ENCODE data around the gene DDC.

DDC gene

DNA sequence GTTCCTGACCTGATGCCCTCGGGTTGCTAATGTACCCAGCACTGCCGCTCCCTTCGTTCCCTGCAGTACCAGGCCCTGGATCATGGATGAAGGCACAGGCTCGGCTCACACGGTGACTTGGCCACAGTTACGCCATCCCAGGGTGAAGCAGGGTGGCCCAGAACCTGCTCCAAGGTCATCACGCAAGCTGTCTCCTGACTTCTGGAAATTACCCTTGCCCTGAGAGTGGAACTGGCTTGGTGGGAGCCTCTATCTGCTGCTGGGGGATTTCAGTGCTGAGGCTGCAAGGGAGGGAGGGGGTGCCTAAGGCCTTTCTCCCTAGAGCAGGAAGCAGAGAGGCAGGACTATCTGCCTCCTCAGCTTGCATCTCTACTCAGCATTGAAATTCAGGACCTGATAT lies 151.6 kb downstream of the DDC start:
- no peak for DNase-seq (ENCODE audit: low read depth, low spot score)
- in situ Hi-C loops (cut with HindIII; ENCODE audit: low sequenced_read_pairs) = no loop called here
- TF ChIP-seq, protein P1, sequence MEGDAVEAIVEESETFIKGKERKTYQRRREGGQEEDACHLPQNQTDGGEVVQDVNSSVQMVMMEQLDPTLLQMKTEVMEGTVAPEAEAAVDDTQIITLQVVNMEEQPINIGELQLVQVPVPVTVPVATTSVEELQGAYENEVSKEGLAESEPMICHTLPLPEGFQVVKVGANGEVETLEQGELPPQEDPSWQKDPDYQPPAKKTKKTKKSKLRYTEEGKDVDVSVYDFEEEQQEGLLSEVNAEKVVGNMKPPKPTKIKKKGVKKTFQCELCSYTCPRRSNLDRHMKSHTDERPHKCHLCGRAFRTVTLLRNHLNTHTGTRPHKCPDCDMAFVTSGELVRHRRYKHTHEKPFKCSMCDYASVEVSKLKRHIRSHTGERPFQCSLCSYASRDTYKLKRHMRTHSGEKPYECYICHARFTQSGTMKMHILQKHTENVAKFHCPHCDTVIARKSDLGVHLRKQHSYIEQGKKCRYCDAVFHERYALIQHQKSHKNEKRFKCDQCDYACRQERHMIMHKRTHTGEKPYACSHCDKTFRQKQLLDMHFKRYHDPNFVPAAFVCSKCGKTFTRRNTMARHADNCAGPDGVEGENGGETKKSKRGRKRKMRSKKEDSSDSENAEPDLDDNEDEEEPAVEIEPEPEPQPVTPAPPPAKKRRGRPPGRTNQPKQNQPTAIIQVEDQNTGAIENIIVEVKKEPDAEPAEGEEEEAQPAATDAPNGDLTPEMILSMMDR (IDR thresholded peaks at IDR 0.05; ENCODE audit: low read depth, low read length) = no peak
- H3K4me3 ChIP-seq (ENCODE audit: low read depth, low read length) = no peak overlapping the region

DNA sequence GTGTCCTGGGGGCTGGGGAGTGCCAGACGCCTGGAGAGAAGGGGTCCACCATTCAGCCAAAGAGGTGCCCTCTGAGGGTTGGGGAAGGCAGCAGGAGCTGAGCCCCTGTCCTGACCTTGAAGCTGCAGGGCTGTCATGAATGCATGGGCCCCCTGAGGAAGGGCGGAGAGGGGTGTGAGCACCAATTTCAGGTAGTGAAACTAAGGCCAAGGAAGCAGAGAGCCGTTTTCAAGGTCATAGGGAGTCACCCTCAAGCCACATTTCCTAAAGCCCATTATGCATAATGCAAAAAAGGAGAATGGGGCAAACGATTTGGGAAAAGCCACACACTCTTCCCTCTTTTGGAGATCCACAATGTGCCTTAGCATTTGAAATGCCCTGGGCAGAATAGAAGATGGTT lies 152.2 kb downstream of the DDC start:
- H3K4me3 ChIP-seq (ENCODE audit: low read depth, low read length) = no peak overlapping the region
- in situ Hi-C loops (cut with HindIII; ENCODE audit: low sequenced_read_pairs) = no loop called here
- TF ChIP-seq, protein P1 (IDR thresholded peaks at IDR 0.05; ENCODE audit: low read depth, low read length) = no peak
- no peak for DNase-seq (ENCODE audit: low read depth, low spot score)

DNA sequence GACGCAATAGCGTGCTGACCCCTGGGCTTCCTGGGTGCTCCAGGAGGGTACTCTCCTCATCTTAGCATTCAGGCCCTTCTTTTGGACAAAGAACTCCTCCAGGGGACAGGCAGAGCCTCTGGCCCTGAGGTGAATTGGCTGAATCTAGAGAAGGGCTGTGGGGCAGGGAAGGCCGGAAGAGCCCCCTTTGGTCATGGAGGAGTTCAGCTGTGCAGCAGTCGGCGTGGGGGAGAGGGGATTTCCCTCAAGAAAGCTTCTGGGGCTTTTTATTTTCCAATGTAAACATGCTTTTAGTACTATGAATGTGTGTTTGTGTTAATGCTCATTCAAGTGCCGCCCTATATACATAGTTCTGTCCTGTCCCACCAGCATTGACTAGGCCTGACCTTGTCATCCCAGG lies 153.9 kb downstream of the DDC start:
- no peak overlapping the region for H3K4me3 ChIP-seq (ENCODE audit: low read depth, low read length)
- TF ChIP-seq, protein P1 (IDR thresholded peaks at IDR 0.05; ENCODE audit: low read depth, low read length) = no peak
- DNase-seq (ENCODE audit: low read depth, low spot score) = no peak
- in situ Hi-C loops (cut with HindIII; ENCODE audit: low sequenced_read_pairs) = no loop called here

DNA sequence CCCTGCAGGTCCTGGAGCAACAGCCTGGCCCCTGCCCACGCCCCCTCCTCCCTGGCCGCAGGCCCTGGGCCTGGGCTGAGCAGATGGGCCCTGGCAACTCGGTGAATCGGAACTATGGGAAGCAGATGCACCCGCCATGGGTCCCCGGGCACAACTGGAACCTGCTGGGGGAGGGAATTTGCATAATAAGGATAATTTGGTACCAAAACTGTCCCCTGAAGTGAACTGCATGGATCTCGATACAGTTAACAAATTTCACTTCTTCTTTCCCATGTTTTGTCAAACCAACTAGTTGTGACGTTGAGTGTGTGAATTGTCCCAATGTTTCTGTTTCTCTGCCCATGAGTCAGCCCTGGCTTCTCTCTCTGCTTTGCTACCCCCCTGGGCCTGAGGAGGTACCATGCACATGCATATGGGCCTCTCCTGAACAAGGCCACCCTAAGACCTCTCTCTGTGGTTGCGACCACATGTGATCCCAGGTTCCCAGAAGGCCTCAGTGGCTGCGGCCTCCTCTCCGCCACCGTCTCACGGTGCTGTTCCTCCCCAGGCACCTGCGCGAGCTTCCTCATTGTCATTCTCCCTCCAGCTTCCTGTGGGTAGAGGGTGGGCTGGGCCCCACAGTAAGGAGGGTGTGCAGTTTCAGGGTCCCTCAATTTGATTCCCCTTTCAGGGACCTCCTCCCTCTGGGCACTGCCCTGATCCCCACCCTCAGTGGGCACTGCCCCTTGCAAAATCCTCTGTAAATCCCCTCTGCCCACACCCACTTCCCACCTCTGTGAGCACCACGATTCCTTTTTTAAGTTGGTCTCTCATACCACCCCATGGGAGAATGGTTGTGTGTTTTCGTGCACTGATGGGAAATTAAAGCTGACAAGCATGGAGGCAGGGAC lies 155.1 kb downstream of the DDC start:
- no peak overlapping the region for H3K4me3 ChIP-seq (ENCODE audit: low read depth, low read length)
- in situ Hi-C loops (cut with HindIII; ENCODE audit: low sequenced_read_pairs) = no loop called here
- no peak for DNase-seq (ENCODE audit: low read depth, low spot score)
- TF ChIP-seq, protein P1 (IDR thresholded peaks at IDR 0.05; ENCODE audit: low read depth, low read length) = no peak
